Body of pancreas (tissue), 4 donors: ENCODE measurements around the gene MRPL46. TPM values are rescaled to one million over a fixed set of nuclear protein-coding genes. Genes with fewer than 3 reads are reported as not detected.
A peak's percentile ranks its signal among the peaks of the same experiment; 100 is the strongest.

Experiments used
- ATAC-seq: fragments of 150-250 bp; one replicate; pipeline ENCODE4 v1.9.1; 2016
- DNase-seq, 4 donors: peaks; one replicate each; pipeline ENCODE4 v3.0.0-alpha.2; 2019
- H3K27ac ChIP-seq, 4 donors: fragments of 200-600 bp; sonication (generic); 1 replicate in 3 of 4; 2 replicates in 1 of 4; pipeline versions ENCODE4 v1.5.1 to v1.6.1; 2016 to 2019; ENCODE audit warnings: mild to moderate bottlenecking in 1 of 4, mixed read lengths in 1 of 4, moderate library complexity in 1 of 4
- H3K27me3 ChIP-seq, 2 donors: fragments of 200-600 bp; sonication (generic); one replicate each; pipeline ENCODE4 v1.6.0; 2016; ENCODE audit warnings: mild to moderate bottlenecking in 1 of 2
- H3K36me3 ChIP-seq, 2 donors: fragments of 200-600 bp; sonication (generic); replicated peaks in 1 of 2; 2 replicates each; pipeline ENCODE4 v1.5.1; 2016; ENCODE audit warnings: low read depth in 2 of 2; ENCODE audit not compliant: insufficient read depth in 1 of 2
- H3K4me1 ChIP-seq: fragments of 200-600 bp; sonication (generic); one replicate; pipeline ENCODE4 v1.6.0; 2016
- H3K4me3 ChIP-seq, 2 donors: fragments of 200-600 bp; sonication (generic); 1 replicate in 1 of 2; 2 replicates in 1 of 2; pipeline ENCODE4 v1.5.1; 2016 to 2019
- H3K9me3 ChIP-seq, 3 donors: fragments of 200-600 bp; sonication (generic); 1 replicate in 2 of 3; 2 replicates in 1 of 3; pipeline ENCODE4 v1.5.1; 2016
- CTCF ChIP-seq, 7 experiments: fragments of 450-650 bp in 4 of 7; fragments of 200-600 bp in 3 of 7; sonication (generic) in 3 of 7; IDR thresholded peaks; one replicate each; pipeline ENCODE4 v1.5.1; 2016 to 2019; ENCODE audit warnings: antibody characterized with exemption in 7 of 7
- POLR2A ChIP-seq, 3 donors: fragments of 450-650 bp; IDR thresholded peaks; one replicate each; pipeline ENCODE4 v1.6.1; 2016; ENCODE audit warnings: antibody characterized with exemption in 3 of 3, mild to moderate bottlenecking in 2 of 3
- WGBS, 2 donors: methylation state at CpG; one replicate each; pipeline ENCODE4 v1.1.5; 2017; 5-methylcytosine and 5-hydroxymethylcytosine counted together
- intact Hi-C: fragments of 100-400 bp; cut with DNase I; formaldehyde crosslinking; loops from one replicate; pipeline ENCODE4 v1.15.1; 2023
- total RNA-seq, 2 donors: library from RNA; depleted of rRNA; stranded (reverse); fragments of >200 nt; gene quantifications; one replicate each; pipeline ENCODE4 v1.1.0, GENCODE V29; 2016

Gene MRPL46
- total RNA-seq, 2 donors from 2014 or later: 9.6 to 16.2 TPM

DNA sequence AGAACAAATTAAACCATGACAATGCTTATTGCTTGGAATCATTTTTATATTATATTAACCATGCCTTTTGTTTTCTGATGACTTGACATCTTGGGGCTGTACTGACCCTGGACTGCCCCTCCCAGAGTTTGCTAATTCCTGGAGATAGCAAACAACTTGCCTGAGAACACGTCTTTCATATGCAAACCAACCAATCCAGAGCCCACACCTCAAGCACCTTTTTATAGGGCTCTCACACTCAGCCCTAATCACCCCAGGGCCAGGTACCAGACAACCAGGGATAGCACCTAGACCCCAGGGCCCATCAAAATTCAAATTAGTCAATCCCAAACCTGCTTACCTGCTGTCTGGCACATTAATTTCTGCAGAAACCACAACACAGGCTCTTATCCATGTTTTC is 37.3 kb upstream of the MRPL46 start:
- DNase-seq: no peak

GRCh38 chr15:88498996-88499395 is 31.8 kb upstream of the MRPL46 start:
- TF ChIP-seq POLR2A (IDR thresholded peaks at IDR 0.05) (no peak), CTCF (IDR thresholded peaks at IDR 0.05) (no peak)

More for the DNA sequence above, 37.3 kb upstream of the MRPL46 start:
- Histone ChIP-seq H3K27ac (no peak overlapping the region), H3K9me3 (no peaks in the 10 kb centered on the region), H3K4me1 (no peaks in the 10 kb centered on the region), H3K27me3 (no peaks in the 10 kb centered on the region), H3K36me3 (peaks cover 0 to 2% of the 10 kb centered on the region in 2 donors), H3K4me3 (no peak overlapping the region)
- 67 to 79% methylated on average over 1 of the region's 1 CpG for WGBS, 2 donors
- no peak for ATAC-seq
- TF ChIP-seq CTCF (IDR thresholded peaks at IDR 0.05) (no peak), POLR2A (IDR thresholded peaks at IDR 0.05) (no peak)
- intact Hi-C loops: no loop called here

DNA sequence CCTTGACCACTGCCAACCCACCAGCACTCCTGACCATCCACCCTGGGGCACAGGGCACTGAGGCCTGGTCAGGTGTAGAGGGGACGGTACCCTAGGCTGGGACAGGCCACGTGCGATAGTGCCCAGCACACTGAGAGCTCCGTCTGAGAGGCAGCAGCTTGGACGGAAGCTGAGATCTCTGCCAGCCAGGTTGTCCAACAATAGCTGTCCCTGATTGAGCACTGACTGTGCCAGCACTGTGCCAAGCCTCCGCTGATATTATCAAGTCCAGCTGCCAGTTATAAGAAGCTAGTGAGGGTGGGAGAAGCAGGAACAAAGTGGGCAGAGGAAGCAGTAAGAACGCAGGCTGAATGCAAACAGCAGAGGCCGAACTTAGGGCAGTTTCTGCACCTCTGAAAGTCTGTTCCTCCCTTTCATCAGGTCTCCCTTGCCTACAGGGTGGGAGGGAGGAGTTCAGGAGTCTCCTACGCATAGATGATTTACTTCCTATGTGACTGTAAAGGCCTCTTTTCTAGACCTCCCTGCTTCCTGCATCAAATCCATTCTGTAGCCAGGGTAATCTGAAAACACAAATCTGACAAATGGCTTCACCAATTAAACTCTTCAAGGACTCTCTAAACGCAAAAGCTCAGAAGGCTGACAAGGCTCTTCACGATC is 30.0 kb upstream of the MRPL46 start:
- ATAC-seq (no peak), DNase-seq (no peak)
- H3K36me3 ChIP-seq: no peaks in the 10 kb centered on the region
- H3K4me3 ChIP-seq: no peak overlapping the region
- H3K4me1 ChIP-seq: no peaks in the 10 kb centered on the region
- 80 to 82% methylated on average over 11 of the region's 11 CpGs for WGBS, 2 donors
- no peaks in the 10 kb centered on the region for H3K9me3 ChIP-seq
- H3K27me3 ChIP-seq: no peaks in the 10 kb centered on the region
- no peak for TF ChIP-seq CTCF (IDR thresholded peaks at IDR 0.05)
- TF ChIP-seq POLR2A (IDR thresholded peaks at IDR 0.05): no peak
- no peak overlapping the region for H3K27ac ChIP-seq
- intact Hi-C loops: no loop called here

More at GRCh38 chr15:88498996-88499395, 31.8 kb upstream of the MRPL46 start:
- Histone ChIP-seq H3K9me3 (no peaks in the 10 kb centered on the region), H3K27me3 (no peaks in the 10 kb centered on the region), H3K4me1 (no peaks in the 10 kb centered on the region), H3K27ac (no peak overlapping the region), H3K36me3 (no peaks in the 10 kb centered on the region), H3K4me3 (no peak overlapping the region)
- DNase-seq (peak in 1 of 4 donors; percentile 18), ATAC-seq (peak; percentile 30)
- 67 to 89% methylated on average over 3 of the region's 3 CpGs for WGBS, 2 donors
- intact Hi-C loops: no loop called here

GRCh38 chr15:88493844-88494243 is 26.7 kb upstream of the MRPL46 start:
- WGBS, 2 donors: 81 to 94% methylated on average over 10 of the region's 10 CpGs
- intact Hi-C loops: no loop called here
- Histone ChIP-seq H3K27ac (no peak overlapping the region), H3K4me3 (no peak overlapping the region), H3K27me3 (no peaks in the 10 kb centered on the region), H3K4me1 (no peaks in the 10 kb centered on the region), H3K9me3 (no peaks in the 10 kb centered on the region), H3K36me3 (no peaks in the 10 kb centered on the region)
- ATAC-seq (no peak), DNase-seq (no peak)
- TF ChIP-seq POLR2A (IDR thresholded peaks at IDR 0.05) (no peak), CTCF (IDR thresholded peaks at IDR 0.05) (no peak)

DNA sequence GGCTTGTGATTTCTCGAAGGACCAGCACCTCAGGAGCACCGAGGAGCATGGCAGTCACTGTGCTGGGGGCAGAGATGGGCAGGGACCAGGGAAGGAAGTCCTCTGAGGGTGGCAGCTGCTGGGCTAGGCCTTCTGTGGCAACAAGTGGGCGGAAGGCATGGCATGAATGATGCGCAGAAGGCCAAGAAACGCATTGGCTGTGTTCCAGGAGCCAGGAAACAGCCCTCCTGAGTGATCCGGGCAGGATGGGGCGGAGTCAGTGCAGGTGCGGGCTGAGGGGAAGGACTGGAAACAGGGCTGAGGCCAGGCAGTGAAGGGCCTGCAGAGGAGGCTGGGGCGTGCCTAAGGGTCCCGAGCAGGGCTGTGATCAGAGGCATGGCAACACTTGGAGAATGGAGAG is 24.0 kb upstream of the MRPL46 start:
- no peak overlapping the region for H3K27ac ChIP-seq
- no peaks in the 10 kb centered on the region for H3K4me1 ChIP-seq
- no peak for TF ChIP-seq POLR2A (IDR thresholded peaks at IDR 0.05)
- no peak for TF ChIP-seq CTCF (IDR thresholded peaks at IDR 0.05)
- intact Hi-C loops: no loop called here
- no peak overlapping the region for H3K4me3 ChIP-seq
- DNase-seq: no peak
- 66 to 75% methylated on average over 9 to 10 of the region's 10 CpGs for WGBS, 2 donors
- H3K9me3 ChIP-seq: no peaks in the 10 kb centered on the region
- no peaks in the 10 kb centered on the region for H3K27me3 ChIP-seq
- H3K36me3 ChIP-seq: no peaks in the 10 kb centered on the region
- no peak for ATAC-seq
